Activated naive CD4-positive, alpha-beta T cell treated with anti-CD3 and anti-CD28 coated beads, Interleukin-2, amount 10 ng/mL, durations not matched to agents 7 days and 5 days (primary cell): ENCODE measurements around the gene ULBP2.
"Not testable (repeated sequence)": the region's sequence is repeated elsewhere in the genome, so short reads cannot be mapped to it uniquely, and the experiment has no call there.

ENCODE experiments used
- CTCF ChIA-PET: fragments of 350-600 bp; sonication (Branson Sonifier 250); formaldehyde crosslinking; loops from one replicate; lab custom pipeline; 2021; ENCODE audit warnings: antibody characterized with exemption; lab: Charles Lee
- DNase-seq: peaks from one replicate; pipeline ENCODE4 v3.0.0-alpha.2; 2020
- H3K27ac Mint-ChIP-seq: one replicate; pipeline ENCODE4 v1.8.0; 2021; ENCODE audit warnings: mild to moderate bottlenecking, moderate library complexity, mixed read lengths
- H3K27me3 Mint-ChIP-seq: one replicate; pipeline ENCODE4 v1.8.0; 2021; ENCODE audit warnings: mild to moderate bottlenecking, mixed read lengths
- H3K36me3 Mint-ChIP-seq: one replicate; pipeline ENCODE4 v1.8.0; 2021; ENCODE audit warnings: mixed read lengths
- H3K4me1 Mint-ChIP-seq: one replicate; pipeline ENCODE4 v1.8.0; 2021; ENCODE audit warnings: mixed read lengths
- H3K4me3 Mint-ChIP-seq: one replicate; pipeline ENCODE4 v1.8.0; 2021; ENCODE audit warnings: mild to moderate bottlenecking, moderate library complexity, mixed read lengths
- H3K9me3 Mint-ChIP-seq: one replicate; pipeline ENCODE4 v1.8.0; 2021; ENCODE audit warnings: mixed read lengths

Gene ULBP2

GRCh38 chr6:149955654-149956317, 14.0 kb downstream of the ULBP2 start:
- Mint-ChIP-seq H3K27me3 (peaks cover 90% of the 10 kb centered on the region), H3K4me1 (peaks cover 11% of the 10 kb centered on the region)
- H3K36me3 Mint-ChIP-seq, H3K4me3 Mint-ChIP-seq, CTCF ChIA-PET, DNase-seq, H3K9me3 Mint-ChIP-seq, H3K27ac Mint-ChIP-seq: not testable (repeated sequence)

GRCh38 chr6:149958124-149958523, 16.3 kb downstream of the ULBP2 start:
- H3K9me3 Mint-ChIP-seq, CTCF ChIA-PET, H3K27ac Mint-ChIP-seq, H3K36me3 Mint-ChIP-seq, DNase-seq, H3K4me3 Mint-ChIP-seq: not testable (repeated sequence)
- H3K27me3 Mint-ChIP-seq = peaks cover 91% of the 10 kb centered on the region
- peaks cover 14% of the 10 kb centered on the region for H3K4me1 Mint-ChIP-seq

- H3K4me3 Mint-ChIP-seq, H3K9me3 Mint-ChIP-seq, DNase-seq, H3K27ac Mint-ChIP-seq, H3K36me3 Mint-ChIP-seq, CTCF ChIA-PET: not testable (repeated sequence)
- Mint-ChIP-seq H3K27me3 (peaks cover 91% of the 10 kb centered on the region), H3K4me1 (peaks cover 24% of the 10 kb centered on the region)
Observed at GRCh38 chr6:149959806-149960205, 18.0 kb downstream of the ULBP2 start.

DNA sequence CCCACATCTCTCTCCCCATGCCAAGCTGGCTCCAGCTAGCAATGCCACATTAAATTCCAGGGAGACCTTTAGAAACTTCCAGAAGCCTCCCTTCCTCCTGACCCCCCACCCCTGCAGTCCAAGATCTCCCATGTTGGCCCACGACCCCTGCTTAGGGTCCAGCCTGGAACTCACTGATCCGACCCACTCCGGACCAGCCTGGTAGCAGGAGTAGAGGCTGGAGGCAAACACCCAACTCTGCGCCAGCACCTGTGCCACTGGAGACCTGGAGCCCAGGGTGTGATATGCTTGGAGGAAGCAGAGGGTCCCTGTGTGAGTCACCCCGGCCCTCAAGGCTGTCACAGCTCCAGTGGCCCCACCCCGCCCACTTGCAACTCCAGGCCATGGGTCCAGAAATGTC, 18.7 kb downstream of the ULBP2 start:
- Mint-ChIP-seq H3K9me3 (no peaks in the 10 kb centered on the region), H3K36me3 (no peaks in the 10 kb centered on the region), H3K4me1 (peaks cover 26% of the 10 kb centered on the region), H3K27me3 (peaks cover 91% of the 10 kb centered on the region), H3K4me3 (no peak overlapping the region), H3K27ac (no peak overlapping the region)
- CTCF ChIA-PET = no interaction called here
- DNase-seq = no peak

GRCh38 chr6:149961728-149962425, 20.1 kb downstream of the ULBP2 start:
- no peaks in the 10 kb centered on the region for H3K9me3 Mint-ChIP-seq
- H3K27ac Mint-ChIP-seq = peak overlapping the region; percentile 20
- H3K36me3 Mint-ChIP-seq = no peaks in the 10 kb centered on the region
- peaks cover 30% of the 10 kb centered on the region for H3K4me1 Mint-ChIP-seq
- peak; percentile 56 for DNase-seq
- CTCF ChIA-PET = interaction anchor here (0.7 to 1.3 kb wide), 2 partner anchors 64 to 205 kb away, joined by 3 read pairs; no protein-coding TSS in a partner anchor
- no peak overlapping the region for H3K4me3 Mint-ChIP-seq
- peaks cover 92% of the 10 kb centered on the region for H3K27me3 Mint-ChIP-seq

DNA sequence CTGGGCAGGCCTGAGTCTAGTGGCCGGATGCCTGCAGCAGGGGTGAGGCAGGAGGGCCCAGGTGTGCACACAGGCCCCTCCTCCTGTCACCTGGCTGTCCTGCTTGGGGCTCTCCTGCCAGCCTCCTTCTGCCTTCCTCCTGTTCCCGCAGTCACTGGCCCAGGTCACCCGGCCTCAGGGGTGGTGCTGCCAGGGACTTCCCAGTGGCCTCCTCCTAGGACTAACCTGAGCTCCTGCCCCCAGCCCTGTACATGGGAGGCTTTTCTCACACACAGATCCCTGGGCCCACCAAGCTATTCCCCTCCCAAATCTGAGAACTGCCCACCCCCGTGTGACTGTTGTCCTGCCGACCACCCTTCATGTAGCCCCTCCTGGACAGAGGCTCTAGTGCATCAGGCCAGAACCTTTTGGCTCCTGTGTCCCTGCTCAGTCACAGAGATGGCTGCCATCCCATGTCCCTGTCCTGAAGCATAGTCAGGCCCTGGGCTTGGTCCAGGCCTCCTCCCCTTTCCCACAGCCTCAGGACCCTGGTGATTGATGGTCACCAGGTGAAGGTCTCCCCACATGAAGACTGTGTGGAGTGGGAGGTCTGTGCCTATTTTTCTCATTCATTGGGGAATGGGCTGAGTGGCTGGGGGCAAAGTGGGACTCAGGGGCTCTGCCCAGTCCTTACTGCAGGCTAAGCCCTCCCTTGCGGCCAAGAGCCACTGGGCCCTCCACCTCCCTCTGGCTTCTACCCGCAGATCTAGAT, 20.8 kb downstream of the ULBP2 start:
- no peak for DNase-seq
- Mint-ChIP-seq H3K4me1 (peaks cover 30% of the 10 kb centered on the region), H3K27ac (peak overlapping the region; percentile 70), H3K36me3 (no peaks in the 10 kb centered on the region), H3K4me3 (peak overlapping the region; percentile 72), H3K27me3 (peaks cover 97% of the 10 kb centered on the region), H3K9me3 (no peaks in the 10 kb centered on the region)
- CTCF ChIA-PET = interaction anchor here (1.3 kb wide), 1 partner anchor 64 kb away, joined by 3 read pairs; no protein-coding TSS in a partner anchor

DNA sequence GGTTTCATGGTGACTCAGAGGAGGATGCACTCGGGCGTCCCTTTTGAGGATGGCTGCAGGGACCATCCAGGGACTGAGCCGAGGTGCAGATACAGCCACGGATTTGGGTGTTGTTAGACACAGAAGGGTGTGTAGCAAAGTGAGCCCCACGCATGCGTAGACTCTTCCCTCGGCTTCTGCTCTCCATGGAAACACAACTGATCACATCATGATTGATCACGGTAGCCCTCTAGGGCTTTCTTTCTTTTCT, 21.3 kb downstream of the ULBP2 start:
- peak overlapping the region; percentile 70 for H3K27ac Mint-ChIP-seq
- H3K9me3 Mint-ChIP-seq = no peaks in the 10 kb centered on the region
- H3K4me1 Mint-ChIP-seq = peaks cover 30% of the 10 kb centered on the region
- H3K36me3 Mint-ChIP-seq = no peaks in the 10 kb centered on the region
- H3K27me3 Mint-ChIP-seq = peaks cover 99% of the 10 kb centered on the region
- peak; percentile 66 for DNase-seq
- CTCF ChIA-PET = no interaction called here
- peak overlapping the region; percentile 72 for H3K4me3 Mint-ChIP-seq

DNA sequence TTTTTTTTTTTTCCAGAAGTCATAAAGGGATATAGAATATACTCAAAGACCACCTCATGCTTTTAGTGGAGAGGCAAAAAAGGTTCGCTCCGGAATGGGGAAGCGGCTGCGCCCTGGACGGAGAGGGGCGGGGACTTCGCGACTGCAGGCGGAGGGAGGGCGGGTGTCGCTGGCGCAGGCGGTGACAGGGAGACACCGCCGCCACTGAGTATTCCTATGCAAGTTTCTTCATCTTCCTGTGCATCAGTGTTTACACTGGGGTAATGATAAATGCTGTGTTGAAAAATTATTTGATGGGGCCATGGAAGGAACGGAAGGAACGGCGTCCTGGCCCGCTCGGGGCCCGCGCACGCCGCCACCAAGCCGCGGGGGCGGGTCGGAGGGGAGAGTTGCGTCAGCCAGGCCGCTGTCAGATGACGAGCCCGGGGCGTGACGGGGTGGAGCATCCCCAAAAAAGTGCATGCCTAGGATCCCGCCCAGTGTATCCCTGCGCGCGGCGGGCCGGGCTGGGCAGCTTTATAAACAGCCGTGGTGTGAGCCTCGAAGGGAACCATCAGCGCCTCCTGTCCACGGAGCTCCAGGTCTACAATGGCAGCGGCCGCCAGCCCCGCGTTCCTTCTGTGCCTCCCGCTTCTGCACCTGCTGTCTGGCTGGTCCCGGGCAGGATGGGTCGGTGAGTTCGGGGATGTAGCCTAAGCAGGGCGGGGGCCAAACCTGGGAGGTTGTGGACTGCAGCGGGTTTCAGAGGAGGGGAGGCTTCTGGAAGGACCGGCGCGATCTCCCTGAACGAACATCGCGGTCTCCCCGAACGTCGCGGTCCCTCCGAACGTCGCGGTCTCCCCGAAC, 21.9 kb downstream of the ULBP2 start, which contains the start of gene ULBP1:
Gene ULBP1 (plus strand): TSS at position 482 of the 846 bp plus-strand sequence. CDS start 107 bp downstream, at position 589.
- H3K27ac Mint-ChIP-seq = peak within 1 kb of the TSS; percentile 70
- H3K4me3 Mint-ChIP-seq = peak within 1 kb of the TSS; percentile 72
- H3K27me3 Mint-ChIP-seq = peaks cover 99% of the 10 kb centered on the region
- peak; percentile 88 for DNase-seq
- CTCF ChIA-PET = no interaction called here
- H3K36me3 Mint-ChIP-seq = no peaks in the 10 kb centered on the region
- no peaks in the 10 kb centered on the region for H3K9me3 Mint-ChIP-seq
- peaks cover 30% of the 10 kb centered on the region for H3K4me1 Mint-ChIP-seq

- Mint-ChIP-seq H3K4me1 (peaks cover 30% of the 10 kb centered on the region), H3K27ac (peak overlapping the region; percentile 52), H3K9me3 (no peaks in the 10 kb centered on the region), H3K4me3 (peak overlapping the region; percentile 72), H3K27me3 (peaks cover 99% of the 10 kb centered on the region), H3K36me3 (no peaks in the 10 kb centered on the region)
- peak; percentile 49 for DNase-seq
- CTCF ChIA-PET = no interaction called here
Observed at GRCh38 chr6:149964308-149965193, 22.7 kb downstream of the ULBP2 start.

DNA sequence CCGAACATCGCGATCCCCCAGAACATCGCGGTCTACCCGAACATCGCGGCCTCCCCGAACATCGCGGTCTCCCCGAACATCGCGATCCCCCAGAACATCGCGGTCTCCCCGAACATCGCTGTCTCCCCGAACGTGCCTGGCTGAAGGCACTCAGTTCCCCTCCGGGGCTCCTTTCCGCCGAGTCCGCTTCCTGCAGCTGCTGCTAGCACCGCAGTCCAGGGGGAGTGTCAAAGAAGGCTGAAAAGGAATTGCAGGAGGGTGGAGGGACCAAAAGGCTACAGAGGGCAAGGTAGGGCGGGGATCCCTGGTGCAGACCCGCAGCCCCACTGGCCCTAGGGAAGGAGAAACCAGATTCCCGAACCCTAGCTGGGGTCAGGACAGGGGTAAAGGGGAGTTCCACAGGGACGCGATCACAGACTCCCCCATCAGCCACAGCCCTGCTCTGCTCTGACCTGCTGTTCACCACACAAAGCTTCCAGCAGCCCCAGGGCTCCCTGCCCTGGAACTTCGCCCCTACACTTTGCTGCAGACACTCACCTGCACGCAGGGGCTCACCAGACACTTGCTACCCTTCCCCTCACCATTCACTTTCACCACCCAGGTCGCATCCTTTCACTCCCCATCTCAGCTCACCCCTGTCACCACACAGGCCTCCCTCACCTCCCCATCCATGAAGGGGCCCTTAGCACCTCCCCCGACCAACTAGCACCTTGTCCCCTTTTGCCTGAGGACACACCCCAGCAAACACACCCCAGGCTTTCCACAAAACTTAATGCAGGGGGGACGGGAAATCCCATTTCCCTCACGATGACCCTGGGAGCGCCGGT, 23.6 kb downstream of the ULBP2 start:
- peak; percentile 41 for DNase-seq
- peaks cover 30% of the 10 kb centered on the region for H3K4me1 Mint-ChIP-seq
- no peak overlapping the region for H3K27ac Mint-ChIP-seq
- CTCF ChIA-PET = no interaction called here
- H3K4me3 Mint-ChIP-seq = peak overlapping the region; percentile 72
- peaks cover 99% of the 10 kb centered on the region for H3K27me3 Mint-ChIP-seq
- H3K36me3 Mint-ChIP-seq = no peaks in the 10 kb centered on the region
- no peaks in the 10 kb centered on the region for H3K9me3 Mint-ChIP-seq

DNA sequence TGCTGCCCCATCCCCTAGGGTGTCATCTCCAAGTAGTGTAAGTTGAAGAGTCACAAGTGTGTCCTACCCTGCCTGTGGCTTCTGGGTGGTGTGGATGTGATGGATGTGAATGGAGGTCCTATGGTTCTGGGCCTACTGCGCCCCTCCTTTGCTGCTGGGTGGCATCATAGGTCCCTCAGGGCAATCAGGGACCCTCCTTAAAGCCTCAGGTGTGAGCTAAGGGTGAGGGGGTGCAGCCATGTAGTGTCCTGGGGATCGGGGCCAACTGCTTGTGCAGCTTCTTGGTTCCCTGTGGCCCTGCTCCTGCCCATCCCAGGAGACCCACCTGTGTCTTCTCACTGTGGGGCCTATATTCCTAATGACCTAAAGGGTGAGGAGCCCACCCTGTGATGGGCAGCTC, 24.5 kb downstream of the ULBP2 start:
- H3K27ac Mint-ChIP-seq, CTCF ChIA-PET, H3K36me3 Mint-ChIP-seq, DNase-seq, H3K4me3 Mint-ChIP-seq, H3K9me3 Mint-ChIP-seq: not testable (repeated sequence)
- H3K27me3 Mint-ChIP-seq = peaks cover 99% of the 10 kb centered on the region
- H3K4me1 Mint-ChIP-seq = peaks cover 30% of the 10 kb centered on the region

DNA sequence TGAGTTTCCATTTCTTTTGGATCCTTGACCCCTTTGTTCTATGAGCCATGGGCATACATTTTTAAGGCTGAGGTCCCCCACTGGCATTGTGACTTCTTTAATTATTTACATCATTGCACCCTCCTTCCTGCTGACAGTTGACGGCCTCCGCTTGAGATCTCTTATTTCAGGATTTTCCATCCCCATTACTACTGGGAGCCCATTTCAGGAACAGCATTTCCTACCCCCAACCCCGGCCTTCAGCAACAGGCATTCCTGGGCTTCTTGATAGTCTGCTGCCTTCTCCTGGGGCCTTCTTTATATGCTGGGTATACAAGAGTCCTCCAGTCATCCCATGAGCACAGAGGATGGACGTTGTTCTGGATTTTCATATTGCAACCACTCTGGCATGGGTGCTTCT, 25.8 kb downstream of the ULBP2 start:
- Mint-ChIP-seq H3K4me1 (peaks cover 30% of the 10 kb centered on the region), H3K9me3 (no peaks in the 10 kb centered on the region), H3K27me3 (peaks cover 96% of the 10 kb centered on the region), H3K4me3 (no peak overlapping the region), H3K36me3 (no peaks in the 10 kb centered on the region), H3K27ac (no peak overlapping the region)
- DNase-seq = no peak
- CTCF ChIA-PET = no interaction called here
